ENCODE data around the gene PSMD4. TPM values are rescaled to one million over a fixed set of nuclear protein-coding genes. Genes with fewer than 3 reads are reported as not detected.

PSMD4 gene
- total RNA-seq, 5 donors from 2014 or later (not counting 1 experiment from before 2014, with no cell fraction given) = 68.1 to 150 (median 133) TPM

DNA sequence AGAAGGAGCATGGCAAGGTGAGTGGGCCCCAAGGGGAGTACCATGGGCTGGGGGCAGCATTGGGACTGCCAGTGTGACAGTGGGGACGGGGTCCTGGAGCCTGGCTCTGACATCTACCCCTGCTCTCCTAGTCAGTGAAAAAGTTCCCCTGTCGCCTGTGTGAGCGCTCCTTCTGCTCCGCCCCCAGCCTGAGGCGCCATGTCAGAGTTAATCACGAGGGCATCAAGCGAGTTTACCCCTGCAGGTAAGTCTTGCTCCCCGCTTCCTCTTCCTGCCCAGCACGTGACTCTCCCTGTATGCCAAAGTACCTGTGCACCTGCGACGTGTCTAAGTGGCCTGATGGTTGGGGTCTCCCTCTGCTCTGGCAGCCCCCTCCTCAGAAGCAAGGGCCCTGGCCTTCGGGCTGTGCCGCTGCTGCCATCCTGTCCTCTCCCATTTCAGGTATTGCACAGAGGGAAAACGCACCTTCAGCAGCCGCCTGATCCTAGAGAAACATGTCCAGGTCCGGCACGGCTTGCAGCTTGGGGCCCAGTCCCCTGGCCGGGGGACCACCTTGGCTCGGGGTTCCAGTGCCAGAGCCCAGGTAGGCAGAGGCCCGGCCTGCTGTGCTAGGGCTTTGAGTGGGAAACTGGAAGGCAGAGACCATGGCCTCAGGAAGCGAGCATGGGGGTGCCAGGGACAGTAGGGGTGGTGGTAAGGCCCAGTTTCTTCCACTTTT, 35.6 kb downstream of the PSMD4 start:
- H3K36me3 Mint-ChIP-seq = peaks cover 38% of the 10 kb centered on the region
- H3K27me3 Mint-ChIP-seq = no peaks in the 10 kb centered on the region
- DNase-seq (no peak), ATAC-seq (replicated peaks in 1 of 4) (no peak)
- 90% methylated on average over 19 of the region's 21 CpGs for WGBS (ENCODE audit: insufficient coverage)
- H3K4me3 Mint-ChIP-seq = no peak overlapping the region
- Histone ChIP-seq H3K4me1 (ENCODE audit: control insufficient read depth in 1 of 2, extremely low read depth in 1 of 2, insufficient read depth in 2 of 2, low read length in 2 of 2) (peaks cover 0 to 25% of the 10 kb centered on the region in 2 experiments), H3K36me3 (ENCODE audit: control insufficient read depth in 2 of 2, extremely low read depth in 1 of 2, insufficient read depth in 1 of 2, low read length in 1 of 2) (peaks cover 44 to 90% of the 10 kb centered on the region in 2 donors), H3K27ac (ENCODE audit: low read length) (no peak overlapping the region), H3K27me3 (replicated peaks in 1 of 2; ENCODE audit: control insufficient read depth in 2 of 2, extremely low read depth in 1 of 2, insufficient read depth in 2 of 2, low read length in 1 of 2) (no peaks in the 10 kb centered on the region), H3K9me3 (no peaks in the 10 kb centered on the region), H3K4me3 (ENCODE audit: control insufficient read depth in 1 of 2, extremely low read depth in 1 of 2, low read length in 1 of 2) (no peak overlapping the region)
- H3K27ac Mint-ChIP-seq = no peak overlapping the region
- CTCF ChIA-PET = no interaction called here
- no peaks in the 10 kb centered on the region for H3K9me3 Mint-ChIP-seq
- peaks cover 17 to 23% (median 17%) of the 10 kb centered on the region in 3 donors for H3K4me1 Mint-ChIP-seq
- POLR2A ChIA-PET = no interaction called here

DNA sequence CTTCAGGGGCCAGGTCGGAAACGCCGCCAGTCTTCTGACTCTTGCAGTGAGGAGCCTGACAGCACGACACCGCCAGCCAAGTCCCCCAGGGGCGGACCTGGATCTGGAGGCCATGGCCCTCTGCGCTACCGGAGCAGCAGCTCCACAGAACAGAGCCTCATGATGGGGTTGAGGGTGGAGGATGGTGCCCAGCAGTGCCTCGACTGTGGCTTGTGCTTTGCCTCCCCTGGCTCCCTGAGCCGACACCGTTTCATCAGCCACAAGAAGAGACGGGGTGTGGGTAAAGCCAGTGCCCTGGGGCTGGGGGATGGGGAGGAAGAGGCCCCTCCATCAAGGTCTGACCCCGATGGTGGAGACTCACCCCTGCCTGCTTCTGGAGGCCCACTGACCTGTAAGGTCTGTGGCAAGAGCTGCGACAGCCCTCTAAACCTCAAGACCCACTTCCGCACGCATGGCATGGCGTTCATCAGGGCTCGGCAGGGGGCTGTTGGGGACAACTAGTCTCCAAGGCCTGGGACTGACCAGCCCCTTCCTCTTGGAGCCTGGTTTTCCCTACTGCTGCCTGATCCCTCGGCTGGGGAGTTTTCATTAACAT, 36.3 kb downstream of the PSMD4 start:
- H3K36me3 Mint-ChIP-seq = peaks cover 38% of the 10 kb centered on the region
- no peak overlapping the region for H3K27ac Mint-ChIP-seq
- H3K4me1 ChIP-seq (ENCODE audit: control insufficient read depth in 1 of 2, extremely low read depth in 1 of 2, insufficient read depth in 2 of 2, low read length in 2 of 2) = peaks cover 0 to 25% of the 10 kb centered on the region in 2 experiments
- DNase-seq (no peak), ATAC-seq (replicated peaks in 1 of 4) (no peak)
- CTCF ChIA-PET = no interaction called here
- peaks cover 14 to 22% (median 17%) of the 10 kb centered on the region in 3 donors for H3K4me1 Mint-ChIP-seq
- no peak overlapping the region for H3K27ac ChIP-seq (ENCODE audit: low read length)
- POLR2A ChIA-PET = no interaction called here
- H3K4me3 Mint-ChIP-seq = no peak overlapping the region
- no peaks in the 10 kb centered on the region for H3K9me3 ChIP-seq
- no peaks in the 10 kb centered on the region for H3K27me3 Mint-ChIP-seq
- 80% methylated on average over 6 of the region's 19 CpGs for WGBS (ENCODE audit: insufficient coverage)
- H3K9me3 Mint-ChIP-seq = no peaks in the 10 kb centered on the region
- H3K4me3 ChIP-seq (ENCODE audit: control insufficient read depth in 1 of 2, extremely low read depth in 1 of 2, low read length in 1 of 2) = no peak overlapping the region
- no peaks in the 10 kb centered on the region for H3K27me3 ChIP-seq (replicated peaks in 1 of 2; ENCODE audit: control insufficient read depth in 2 of 2, extremely low read depth in 1 of 2, insufficient read depth in 2 of 2, low read length in 1 of 2)
- H3K36me3 ChIP-seq (ENCODE audit: control insufficient read depth in 2 of 2, extremely low read depth in 1 of 2, insufficient read depth in 1 of 2, low read length in 1 of 2) = peaks cover 44 to 96% of the 10 kb centered on the region in 2 donors

DNA sequence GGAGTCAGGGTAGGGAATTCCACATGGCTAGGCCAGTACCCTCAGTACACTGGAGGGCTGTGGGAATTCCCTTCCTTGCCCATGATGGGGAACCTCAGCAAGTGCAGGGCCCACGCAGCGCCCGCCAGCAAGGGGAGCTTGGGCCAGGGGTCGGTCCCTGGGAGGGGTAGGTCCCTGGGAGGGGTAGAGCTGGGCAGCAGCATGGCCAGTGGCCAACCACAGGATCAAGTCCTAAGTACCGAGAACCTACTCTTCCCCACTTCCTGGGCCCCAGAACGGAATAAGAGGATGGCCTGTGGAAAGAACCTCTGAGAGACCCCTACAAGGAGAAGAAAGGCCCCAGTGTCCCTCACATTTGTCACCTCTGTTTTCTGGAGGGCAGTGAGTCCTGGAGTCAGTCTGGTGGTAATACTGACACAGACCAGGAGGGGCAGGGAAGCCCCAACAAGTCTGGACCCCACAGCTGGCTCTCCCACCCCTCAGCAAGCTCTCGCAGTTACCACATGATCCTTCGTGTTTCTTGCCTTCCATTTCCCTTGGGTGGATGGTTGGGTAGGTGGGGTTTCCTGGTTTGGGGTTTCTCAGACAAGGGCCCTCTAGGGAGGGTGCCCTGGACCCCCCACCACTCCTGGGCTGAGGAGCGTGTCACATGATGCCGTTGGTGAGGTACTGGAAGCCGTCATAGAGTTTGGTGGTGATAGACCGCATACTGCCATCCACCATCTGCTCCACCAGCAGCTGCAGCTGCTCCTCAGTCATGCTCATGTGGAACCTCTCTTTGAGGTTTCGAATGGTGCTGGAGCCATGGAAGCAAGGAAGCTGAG, 37.9 kb downstream of the PSMD4 start:
- H3K4me1 Mint-ChIP-seq = peaks cover 6 to 14% (median 12%) of the 10 kb centered on the region in 3 donors
- H3K27me3 Mint-ChIP-seq = no peaks in the 10 kb centered on the region
- H3K4me1 ChIP-seq (ENCODE audit: control insufficient read depth in 1 of 2, extremely low read depth in 1 of 2, insufficient read depth in 2 of 2, low read length in 2 of 2) = peaks cover 0 to 22% of the 10 kb centered on the region in 2 experiments
- DNase-seq = peak in 3 of 35 experiments; percentile 15 to 52 (median 17)
- peaks cover 29% of the 10 kb centered on the region for H3K36me3 Mint-ChIP-seq
- H3K4me3 ChIP-seq (ENCODE audit: control insufficient read depth in 1 of 2, extremely low read depth in 1 of 2, low read length in 1 of 2) = no peak overlapping the region
- no peak overlapping the region for H3K27ac ChIP-seq (ENCODE audit: low read length)
- no peaks in the 10 kb centered on the region for H3K9me3 ChIP-seq
- H3K27ac Mint-ChIP-seq = peak overlapping the region; percentile 36 to 65
- H3K4me3 Mint-ChIP-seq = no peak overlapping the region
- no peaks in the 10 kb centered on the region for H3K27me3 ChIP-seq (replicated peaks in 1 of 2; ENCODE audit: control insufficient read depth in 2 of 2, extremely low read depth in 1 of 2, insufficient read depth in 2 of 2, low read length in 1 of 2)
- POLR2A ChIA-PET = interaction anchor here in 1 of 2 donors (0.5 kb wide), 1 partner anchor 72 kb away, joined by 4 read pairs; no protein-coding TSS in a partner anchor
- peaks cover 37 to 94% of the 10 kb centered on the region in 2 donors for H3K36me3 ChIP-seq (ENCODE audit: control insufficient read depth in 2 of 2, extremely low read depth in 1 of 2, insufficient read depth in 1 of 2, low read length in 1 of 2)
- H3K9me3 Mint-ChIP-seq = no peaks in the 10 kb centered on the region
- WGBS (ENCODE audit: insufficient coverage) = 86% methylated on average over 4 of the region's 13 CpGs
- ATAC-seq (replicated peaks in 1 of 4) = peak in 1 of 4 experiments; percentile 44
- CTCF ChIA-PET = no interaction called here

DNA sequence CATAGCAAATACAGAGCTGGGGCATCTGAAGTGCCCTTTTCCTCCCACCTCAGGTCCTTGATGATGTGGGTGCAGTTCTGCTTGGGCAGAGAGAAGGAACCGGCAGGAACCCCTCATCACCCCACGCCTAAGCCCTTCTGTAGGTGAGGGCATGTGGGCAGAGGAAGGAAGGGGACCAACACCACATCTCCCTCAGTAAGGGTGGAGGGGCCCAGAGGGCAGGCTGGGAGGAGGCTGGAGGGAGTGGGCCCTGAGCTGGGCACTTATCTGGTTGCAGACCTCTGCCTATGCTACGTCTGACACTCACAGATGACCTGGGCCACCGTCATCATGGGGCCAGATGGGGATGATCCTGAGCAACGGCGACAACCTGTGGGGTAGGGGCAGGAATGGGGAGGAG, 38.6 kb downstream of the PSMD4 start:
- Histone ChIP-seq H3K36me3 (ENCODE audit: control insufficient read depth in 2 of 2, extremely low read depth in 1 of 2, insufficient read depth in 1 of 2, low read length in 1 of 2) (peaks cover 34 to 94% of the 10 kb centered on the region in 2 donors), H3K9me3 (no peaks in the 10 kb centered on the region), H3K4me3 (ENCODE audit: control insufficient read depth in 1 of 2, extremely low read depth in 1 of 2, low read length in 1 of 2) (no peak overlapping the region), H3K27me3 (replicated peaks in 1 of 2; ENCODE audit: control insufficient read depth in 2 of 2, extremely low read depth in 1 of 2, insufficient read depth in 2 of 2, low read length in 1 of 2) (no peaks in the 10 kb centered on the region), H3K27ac (ENCODE audit: low read length) (no peak overlapping the region), H3K4me1 (ENCODE audit: control insufficient read depth in 1 of 2, extremely low read depth in 1 of 2, insufficient read depth in 2 of 2, low read length in 2 of 2) (peaks cover 0 to 22% of the 10 kb centered on the region in 2 experiments)
- Mint-ChIP-seq H3K4me3 (no peak overlapping the region), H3K27me3 (no peaks in the 10 kb centered on the region), H3K27ac (peak overlapping the region; percentile 27 to 75), H3K36me3 (peaks cover 33% of the 10 kb centered on the region), H3K9me3 (no peaks in the 10 kb centered on the region), H3K4me1 (peaks cover 6 to 14% (median 12%) of the 10 kb centered on the region in 3 donors)
- CTCF ChIA-PET = no interaction called here
- DNase-seq (no peak), ATAC-seq (replicated peaks in 1 of 4) (no peak)
- POLR2A ChIA-PET = no interaction called here
- WGBS (ENCODE audit: insufficient coverage) = 98% methylated on average over 4 of the region's 6 CpGs

DNA sequence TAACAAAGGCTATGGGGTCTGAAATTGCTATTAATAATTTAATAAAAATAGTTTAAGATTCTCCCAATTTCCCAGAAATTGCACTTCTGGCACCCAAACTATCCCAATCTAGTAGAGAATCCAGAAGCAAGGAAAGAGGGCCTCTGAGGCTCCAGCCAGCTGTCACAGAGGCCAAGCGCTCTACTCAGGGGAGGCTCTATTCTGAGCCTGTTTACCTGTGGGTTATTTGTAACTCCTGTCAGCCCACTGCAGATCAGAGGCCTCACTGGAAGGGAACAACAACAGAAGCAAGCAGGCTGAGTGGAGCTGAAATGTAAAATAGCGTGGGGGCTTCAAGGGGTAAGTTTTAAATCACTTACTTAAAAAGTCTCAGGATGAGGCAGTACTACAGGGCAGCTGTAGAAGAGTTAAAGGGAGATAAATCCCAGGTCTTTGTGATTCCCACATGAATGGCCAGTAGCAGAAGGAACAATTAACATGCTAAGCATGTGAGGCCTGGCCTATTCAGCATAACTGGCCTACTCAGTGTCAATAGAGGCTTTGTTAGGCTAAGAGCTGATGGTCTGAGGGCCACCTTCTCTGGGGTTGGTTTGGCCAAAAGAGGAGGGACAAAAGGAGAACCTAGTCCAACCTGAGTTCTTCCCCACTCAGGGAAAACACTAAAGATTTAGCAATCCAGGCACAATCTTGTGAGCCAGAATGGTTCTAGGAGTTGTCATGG, 40.4 kb downstream of the PSMD4 start:
- no peak for DNase-seq
- no peak overlapping the region for H3K4me3 ChIP-seq (ENCODE audit: control insufficient read depth in 1 of 2, extremely low read depth in 1 of 2, low read length in 1 of 2)
- Mint-ChIP-seq H3K4me3 (no peak overlapping the region), H3K36me3 (peaks cover 41% of the 10 kb centered on the region), H3K27me3 (no peaks in the 10 kb centered on the region), H3K4me1 (peaks cover 0 to 2% (median 0%) of the 10 kb centered on the region in 3 donors), H3K27ac (peak overlapping the region in 1 of 2 donors; percentile 48), H3K9me3 (no peaks in the 10 kb centered on the region)
- peaks cover 38 to 93% of the 10 kb centered on the region in 2 donors for H3K36me3 ChIP-seq (ENCODE audit: control insufficient read depth in 2 of 2, extremely low read depth in 1 of 2, insufficient read depth in 1 of 2, low read length in 1 of 2)
- POLR2A ChIA-PET = no interaction called here
- 94% methylated on average over 2 of the region's 2 CpGs for WGBS (ENCODE audit: insufficient coverage)
- no peak for ATAC-seq (replicated peaks in 1 of 4)
- H3K4me1 ChIP-seq (ENCODE audit: control insufficient read depth in 1 of 2, extremely low read depth in 1 of 2, insufficient read depth in 2 of 2, low read length in 2 of 2) = peaks cover 0 to 6% of the 10 kb centered on the region in 2 experiments
- CTCF ChIA-PET = interaction anchor here in 1 of 2 donors (1.2 kb wide), 1 partner anchor 43 kb away, joined by 4 read pairs; no protein-coding TSS in a partner anchor
- no peak overlapping the region for H3K27ac ChIP-seq (ENCODE audit: low read length)
- H3K9me3 ChIP-seq = no peaks in the 10 kb centered on the region
- H3K27me3 ChIP-seq (replicated peaks in 1 of 2; ENCODE audit: control insufficient read depth in 2 of 2, extremely low read depth in 1 of 2, insufficient read depth in 2 of 2, low read length in 1 of 2) = no peaks in the 10 kb centered on the region

Data from T-cell (primary cell).